Coronary artery (tissue), 2 donors: ENCODE data around the gene ASCC1.

Source experiments
- DNase-seq: peaks from one replicate; pipeline ENCODE4 v3.0.0-alpha.2; 2017; ENCODE audit warnings: low spot score
- H3K27ac ChIP-seq, 2 donors: fragments of 200-600 bp; sonication (generic); one replicate each; pipeline ENCODE4 v1.5.1; 2016 to 2019
- H3K4me3 ChIP-seq: fragments of 200-600 bp; sonication (generic); 2 replicates; pipeline ENCODE4 v1.5.1; 2016; ENCODE audit warnings: mild to moderate bottlenecking, moderate library complexity
- CTCF ChIP-seq: fragments of 200-600 bp; sonication (generic); IDR thresholded peaks from one replicate; pipeline ENCODE4 v1.5.1; 2019; ENCODE audit warnings: antibody characterized with exemption

ASCC1 gene

GRCh38 chr10:72124989-72125388 is 91.1 kb downstream of the ASCC1 start:
- no peak for TF ChIP-seq CTCF
- DNase-seq = no peak
- no peak overlapping the region for H3K4me3 ChIP-seq
- H3K27ac ChIP-seq = no peak overlapping the region

GRCh38 chr10:72124381-72124780 is 91.7 kb downstream of the ASCC1 start:
- Histone ChIP-seq H3K27ac (no peak overlapping the region), H3K4me3 (no peak overlapping the region)
- TF ChIP-seq CTCF = no peak
- DNase-seq = no peak

GRCh38 chr10:72123616-72124015 is 92.5 kb downstream of the ASCC1 start:
- DNase-seq = no peak
- H3K27ac ChIP-seq = no peak overlapping the region
- TF ChIP-seq CTCF = no peak
- H3K4me3 ChIP-seq = no peak overlapping the region

- Histone ChIP-seq H3K4me3 (no peak overlapping the region), H3K27ac (no peak overlapping the region)
- TF ChIP-seq CTCF = no peak
- DNase-seq = no peak
Measured at GRCh38 chr10:72122221-72122620, 93.9 kb downstream of the ASCC1 start.

- no peak for DNase-seq
- no peak overlapping the region for H3K27ac ChIP-seq
- TF ChIP-seq CTCF = no peak
- no peak overlapping the region for H3K4me3 ChIP-seq
Measured at GRCh38 chr10:72121389-72121788, 94.7 kb downstream of the ASCC1 start.

GRCh38 chr10:72116372-72116771 is 99.7 kb downstream of the ASCC1 start:
- Histone ChIP-seq H3K4me3 (no peak overlapping the region), H3K27ac (no peak overlapping the region)
- TF ChIP-seq CTCF = no peak
- no peak for DNase-seq

GRCh38 chr10:72114706-72115450 is 101.2 kb downstream of the ASCC1 start:
- no peak overlapping the region for H3K4me3 ChIP-seq
- no peak for TF ChIP-seq CTCF
- no peak overlapping the region for H3K27ac ChIP-seq
- DNase-seq = no peak
